K562 (cell line): Measurements from ENCODE around the gene PRSS27.

Source experiments
- FOXK1 ChIP-seq: sonication (generic); formaldehyde crosslinking; IDR thresholded peaks from 2 replicates; pipeline ENCODE4 v1.8.0; 2022; ENCODE audit warnings: missing genetic modification reagents, mild to moderate bottlenecking, borderline replicate concordance
- FOXP1 ChIP-seq: sonication (generic); formaldehyde crosslinking; IDR thresholded peaks from 2 replicates; pipeline ENCODE4 v1.8.0; 2022; ENCODE audit warnings: mild to moderate bottlenecking, missing genetic modification reagents
- KLF6 ChIP-seq: fragments of 250-450 bp; sonication (Bioruptor Pico); IDR thresholded peaks from 2 replicates; pipeline ENCODE4 v1.4.0; 2020; ENCODE audit warnings: mild to moderate bottlenecking, moderate library complexity, borderline replicate concordance
- MED1 ChIP-seq: sonication (generic); formaldehyde crosslinking; IDR thresholded peaks from 2 replicates; pipeline ENCODE4 v1.8.1; 2023; ENCODE audit warnings: missing genetic modification reagents, borderline replicate concordance
- PHTF2 ChIP-seq: fragments of 250-450 bp; sonication (Bioruptor Pico); IDR thresholded peaks from 2 replicates; pipeline ENCODE4 v1.5.0; 2021; ENCODE audit warnings: mild to moderate bottlenecking
- POLR2AphosphoS2 ChIP-seq: IDR thresholded peaks from 2 replicates; pipeline ENCODE4 v1.6.1; 2012; ENCODE audit warnings: low read length, improper control_type of control experiment
- TBL1XR1 ChIP-seq, 2 experiments: IDR thresholded peaks; 2 replicates each; pipeline ENCODE4 v1.6.1; 2012; ENCODE audit warnings: improper control_type of control experiment in 2 of 2, low read length in 2 of 2, mild to moderate bottlenecking in 1 of 2
- ZNF311 ChIP-seq: fragments of 250-450 bp; sonication (Bioruptor Pico); IDR thresholded peaks from 2 replicates; pipeline ENCODE4 v1.4.0; 2020; ENCODE audit warnings: mild to moderate bottlenecking, moderate library complexity
- TF ChIP-seq, protein P1 (sequence below): sonication (generic); formaldehyde crosslinking; IDR thresholded peaks from 2 replicates; pipeline ENCODE4 v1.8.1; 2022; ENCODE audit warnings: missing genetic modification reagents

DNA sequence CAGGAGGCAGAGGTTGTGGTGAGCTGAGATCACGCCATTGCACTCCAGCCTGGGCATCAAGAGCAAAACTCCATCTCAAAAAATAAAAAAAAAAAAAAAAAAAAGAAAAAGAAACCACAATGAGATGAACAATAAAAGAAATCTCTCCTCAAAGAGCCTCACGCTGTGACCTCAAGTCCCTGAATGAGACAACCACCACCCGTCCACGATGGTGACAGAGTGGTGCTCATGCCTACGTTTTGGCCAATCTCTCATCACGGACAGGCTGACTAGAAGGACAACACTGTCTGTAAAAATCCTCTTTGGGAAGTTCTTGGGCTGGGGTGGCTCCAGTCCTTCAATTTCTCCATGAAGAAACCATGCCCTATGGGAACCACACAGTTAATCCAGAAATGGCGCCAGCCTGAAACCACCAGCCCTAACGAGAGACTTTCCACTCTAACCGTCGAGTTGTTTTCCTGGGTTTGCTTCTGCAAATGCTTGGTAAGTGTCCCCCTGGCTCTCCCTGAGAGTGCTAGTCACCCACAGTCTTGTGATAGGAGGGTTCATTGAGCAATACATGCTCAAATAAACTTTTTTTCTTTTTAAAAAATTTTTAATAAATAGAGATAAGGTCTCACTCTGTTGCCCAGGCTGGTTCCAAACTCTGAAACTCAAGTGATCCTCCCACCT, 15.0 kb upstream of the PRSS27 start:
- no peak for TF ChIP-seq ZNF311 (CRISPR knock-in tag)
- no peak for TF ChIP-seq POLR2AphosphoS2
- no peak for TF ChIP-seq KLF6 (CRISPR knock-in tag)
- TF ChIP-seq FOXK1 (CRISPR knock-in tag) = no peak
- TF ChIP-seq MED1 (CRISPR knock-in tag) = no peak
- no peak for TF ChIP-seq FOXP1
- TF ChIP-seq TBL1XR1 (IDR thresholded peaks at IDR 0.05; ENCODE audit: low read length in 2 of 2) = no peak
- TF ChIP-seq PHTF2 = no peak
- TF ChIP-seq, protein P1, sequence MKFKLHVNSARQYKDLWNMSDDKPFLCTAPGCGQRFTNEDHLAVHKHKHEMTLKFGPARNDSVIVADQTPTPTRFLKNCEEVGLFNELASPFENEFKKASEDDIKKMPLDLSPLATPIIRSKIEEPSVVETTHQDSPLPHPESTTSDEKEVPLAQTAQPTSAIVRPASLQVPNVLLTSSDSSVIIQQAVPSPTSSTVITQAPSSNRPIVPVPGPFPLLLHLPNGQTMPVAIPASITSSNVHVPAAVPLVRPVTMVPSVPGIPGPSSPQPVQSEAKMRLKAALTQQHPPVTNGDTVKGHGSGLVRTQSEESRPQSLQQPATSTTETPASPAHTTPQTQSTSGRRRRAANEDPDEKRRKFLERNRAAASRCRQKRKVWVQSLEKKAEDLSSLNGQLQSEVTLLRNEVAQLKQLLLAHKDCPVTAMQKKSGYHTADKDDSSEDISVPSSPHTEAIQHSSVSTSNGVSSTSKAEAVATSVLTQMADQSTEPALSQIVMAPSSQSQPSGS (CRISPR knock-in tag) = no peak
